SKM-1 treated with dmso at 0.1 percent for 144 hours (cell line): Measurements from ENCODE around the gene MAPK1.
"Not testable (repeated sequence)": the region's sequence is repeated elsewhere in the genome, so short reads cannot be mapped to it uniquely, and the experiment has no call there.

Source experiments
- DNase-seq: peaks from one replicate; lab custom pipeline; 2025; ENCODE audit not compliant: unreplicated experiment; lab: John Stamatoyannopoulos, UW

The MAPK1 gene

DNA sequence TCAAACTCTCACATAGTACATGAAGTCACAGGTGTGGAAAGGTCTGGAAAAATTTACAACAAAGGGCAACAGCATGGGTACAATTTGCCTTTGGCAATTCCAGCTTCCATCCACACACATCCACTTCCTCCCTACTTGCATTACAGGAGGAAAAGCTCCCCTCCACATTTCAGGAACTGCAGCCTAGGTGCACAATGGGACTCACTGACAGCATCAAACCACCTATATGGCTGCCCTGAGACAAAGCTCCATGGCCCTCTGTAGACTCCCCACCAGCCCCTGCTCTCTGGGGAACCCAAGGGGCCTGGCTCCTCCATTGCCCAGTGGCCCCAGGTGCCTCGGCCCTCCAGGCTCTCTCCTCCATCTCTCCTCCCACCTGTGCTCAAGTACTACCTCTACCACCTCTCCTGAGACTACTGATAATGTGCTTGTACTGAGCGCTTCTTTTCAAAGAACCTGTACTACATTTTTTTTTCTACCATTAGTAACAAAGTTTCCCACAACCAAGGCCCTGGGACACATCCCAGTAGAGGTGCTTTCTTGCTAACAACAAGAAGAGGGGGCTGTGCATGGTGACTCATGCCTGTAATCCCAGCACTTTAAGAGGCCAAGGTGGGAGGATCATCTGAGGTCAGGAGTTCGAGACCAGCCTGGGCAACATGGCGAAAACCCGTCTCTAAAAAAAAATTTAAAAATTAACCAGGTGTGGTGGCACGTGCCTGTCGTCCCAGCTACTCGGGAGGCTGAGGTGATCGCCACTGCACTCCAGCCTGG lies 136.7 kb downstream of the MAPK1 start:
- no peak for DNase-seq

DNA sequence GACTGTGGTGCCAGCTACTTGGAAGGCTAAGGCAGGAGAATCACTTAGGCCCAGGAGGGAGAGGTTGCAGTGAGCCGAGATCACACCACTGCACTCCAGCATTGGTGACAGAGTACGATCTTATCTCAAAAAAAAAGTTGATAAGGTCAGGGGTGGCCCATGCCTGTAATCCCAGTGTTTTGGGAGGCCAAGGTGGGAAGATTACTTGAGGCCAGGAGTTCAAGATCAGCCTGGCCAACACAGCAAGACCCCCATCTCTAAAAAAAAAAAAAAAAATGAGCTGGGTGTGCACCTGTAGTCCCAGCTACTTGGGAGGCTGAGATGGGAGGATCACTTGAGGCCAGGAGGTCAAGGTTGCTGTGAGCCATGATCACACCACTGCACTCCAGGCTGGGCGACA lies 138.3 kb downstream of the MAPK1 start:
- DNase-seq, result not testable (repeated sequence)

DNA sequence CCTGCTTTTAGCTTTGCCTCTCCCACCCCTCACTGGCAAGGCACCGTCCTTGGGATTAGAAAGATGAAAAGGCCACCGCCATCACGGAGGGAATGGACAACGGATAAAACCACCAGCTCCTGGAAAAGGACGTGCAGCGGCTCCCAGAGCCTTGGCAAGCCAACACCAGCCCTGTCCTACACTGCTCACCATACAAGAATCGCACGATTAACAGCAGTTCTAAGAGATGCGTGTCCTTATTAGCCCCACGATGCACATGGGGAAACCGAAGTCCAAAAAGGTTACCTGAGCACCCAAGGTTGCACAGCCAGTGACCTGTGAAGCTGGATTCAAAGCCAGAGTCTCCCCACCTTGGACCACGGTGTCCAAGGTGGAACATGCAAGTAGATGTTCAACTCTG lies 139.2 kb downstream of the MAPK1 start:
- no peak for DNase-seq

DNA sequence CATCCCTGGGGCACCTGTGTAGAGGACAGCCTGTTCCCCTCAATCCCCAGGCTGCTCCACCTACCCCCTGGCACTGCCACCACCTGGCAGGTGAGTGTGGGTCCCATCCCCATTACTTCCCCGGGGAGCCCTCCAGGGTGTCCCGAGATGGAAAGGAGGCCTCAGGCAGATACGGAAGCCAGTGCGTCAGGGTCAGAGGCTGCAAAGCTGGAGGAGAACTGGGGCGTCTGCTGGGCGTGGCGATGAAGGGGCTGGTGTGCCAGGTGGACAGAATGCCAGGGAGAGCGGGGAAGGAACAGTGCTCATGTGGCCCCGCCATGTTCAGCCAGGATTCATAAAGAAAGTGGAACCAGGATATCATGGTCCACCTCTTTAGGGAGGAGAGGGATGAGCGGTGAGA lies 139.7 kb downstream of the MAPK1 start:
- DNase-seq, result no peak

DNA sequence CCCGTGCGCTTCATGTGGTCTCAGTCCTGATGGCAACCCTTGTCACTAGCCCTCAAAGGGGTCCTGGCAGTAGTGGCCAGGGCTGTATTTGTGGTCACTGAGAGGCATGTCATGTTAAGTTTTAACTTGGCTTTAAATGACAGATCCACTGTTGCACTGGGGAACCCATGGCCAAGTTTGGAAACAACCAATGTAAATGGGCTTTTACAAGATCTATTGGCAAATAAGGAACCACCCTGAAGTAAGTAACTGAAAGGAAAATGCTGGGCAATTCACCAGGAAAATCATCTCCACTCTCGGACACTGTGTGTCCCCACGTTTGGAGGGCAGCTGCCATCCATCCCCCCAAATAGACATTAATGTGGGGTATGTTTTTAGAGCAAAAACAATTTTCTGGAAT lies 140.3 kb downstream of the MAPK1 start:
- DNase-seq, result no peak

DNA sequence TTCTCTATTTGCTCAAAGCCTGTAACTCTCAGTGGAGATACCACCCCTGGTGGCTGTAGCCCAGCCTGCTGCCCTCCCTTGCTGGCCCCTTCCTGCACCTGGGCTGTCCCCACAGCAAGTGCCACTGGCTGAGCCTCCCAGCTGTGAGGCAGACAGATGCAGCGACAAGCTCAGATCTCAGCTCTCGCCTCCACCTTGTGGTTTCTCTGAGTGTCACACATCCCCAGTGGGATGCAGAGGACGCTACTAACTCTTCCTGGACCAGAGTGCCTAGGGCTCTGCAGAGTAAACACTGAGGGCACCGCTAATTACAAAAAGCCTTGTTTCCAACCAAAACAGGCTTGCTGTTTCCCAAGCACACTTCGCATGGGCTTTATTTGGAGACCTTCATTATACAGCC lies 140.8 kb downstream of the MAPK1 start:
- peak; percentile 10 for DNase-seq

DNA sequence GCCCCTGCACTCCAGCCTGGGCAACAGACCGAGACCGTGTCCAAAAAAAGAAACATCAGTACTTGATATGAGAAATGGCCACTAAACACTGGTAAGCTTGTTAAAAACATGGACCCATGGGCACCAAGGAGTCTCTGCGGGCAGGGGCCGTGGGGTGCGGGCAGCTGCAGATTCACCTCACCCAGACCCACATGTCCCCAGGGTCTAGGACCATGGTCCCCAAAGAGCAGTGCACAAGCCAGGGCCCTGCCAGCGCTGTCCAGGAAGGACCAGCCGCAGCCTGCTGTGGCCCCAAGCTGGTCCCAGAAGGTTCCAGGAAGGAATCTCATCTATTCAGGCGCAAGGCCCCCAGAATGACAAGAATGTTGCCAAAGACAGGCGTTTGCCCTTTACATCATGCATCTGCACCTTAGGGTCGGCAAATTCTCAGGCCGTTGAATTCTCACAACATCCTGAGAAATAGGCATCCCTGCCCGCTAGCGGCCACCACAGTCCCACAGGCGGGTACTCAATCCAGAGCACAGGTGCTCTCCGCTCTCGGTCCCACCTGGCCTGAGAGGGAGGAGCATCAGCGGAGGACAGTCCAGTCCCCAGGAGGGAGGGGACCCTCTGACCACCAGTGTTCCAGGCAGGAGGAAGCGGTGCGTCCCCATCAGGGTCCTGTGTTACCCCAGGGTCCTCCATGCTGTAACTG lies 141.3 kb downstream of the MAPK1 start:
- DNase-seq, result no peak

DNA sequence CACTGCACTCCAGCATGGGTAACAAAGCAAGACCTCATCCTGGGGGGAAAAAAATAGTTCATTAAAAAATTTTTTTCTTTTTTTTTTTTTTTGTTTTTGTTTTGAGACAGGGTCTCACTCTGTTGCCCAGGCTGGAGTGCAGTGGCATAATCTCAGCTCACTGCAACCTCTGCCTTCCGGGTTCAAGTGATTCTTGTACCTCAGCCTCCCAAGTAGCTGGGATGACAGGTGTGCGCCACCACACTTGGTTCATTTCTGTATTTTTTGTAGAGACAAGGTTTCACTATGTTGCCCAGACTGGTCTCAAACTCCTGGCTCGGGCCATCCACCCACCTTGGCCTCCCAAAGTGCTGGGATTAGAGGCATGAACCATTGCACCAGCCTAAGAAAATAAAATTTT lies 142.9 kb downstream of the MAPK1 start:
- DNase-seq, result not testable (repeated sequence)

DNA sequence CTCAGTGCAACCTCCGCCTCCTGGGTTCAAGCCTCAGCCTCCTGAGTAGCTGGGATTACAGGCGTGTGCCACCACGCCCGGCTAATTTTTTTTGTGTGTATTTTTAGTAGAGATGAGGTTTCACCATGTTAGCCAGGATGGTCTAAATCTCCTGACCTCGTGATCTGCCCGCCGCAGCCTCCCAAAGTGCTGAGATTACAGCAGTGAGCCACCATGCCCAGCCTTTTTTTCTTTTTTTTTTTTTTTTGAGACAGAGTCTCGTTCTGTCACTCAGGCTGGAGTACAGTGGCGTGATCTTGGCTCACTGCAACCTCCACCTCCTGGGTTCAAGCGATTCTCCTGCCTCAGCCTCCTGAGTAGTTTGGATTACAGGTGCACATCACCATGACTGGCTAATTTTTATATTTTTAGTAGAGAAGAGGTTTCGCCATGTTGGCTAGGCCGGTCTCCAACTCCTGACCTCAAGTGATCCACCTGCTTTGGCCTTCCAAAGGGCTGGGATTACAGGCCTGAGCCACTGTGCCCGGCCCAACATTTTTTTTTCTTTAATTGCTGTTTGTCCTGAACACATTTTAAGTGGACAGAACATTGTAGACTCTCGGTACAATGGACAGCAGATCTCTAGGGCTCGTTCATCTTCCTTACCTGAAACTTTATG lies 146.1 kb downstream of the MAPK1 start:
- DNase-seq, result not testable (repeated sequence)

DNA sequence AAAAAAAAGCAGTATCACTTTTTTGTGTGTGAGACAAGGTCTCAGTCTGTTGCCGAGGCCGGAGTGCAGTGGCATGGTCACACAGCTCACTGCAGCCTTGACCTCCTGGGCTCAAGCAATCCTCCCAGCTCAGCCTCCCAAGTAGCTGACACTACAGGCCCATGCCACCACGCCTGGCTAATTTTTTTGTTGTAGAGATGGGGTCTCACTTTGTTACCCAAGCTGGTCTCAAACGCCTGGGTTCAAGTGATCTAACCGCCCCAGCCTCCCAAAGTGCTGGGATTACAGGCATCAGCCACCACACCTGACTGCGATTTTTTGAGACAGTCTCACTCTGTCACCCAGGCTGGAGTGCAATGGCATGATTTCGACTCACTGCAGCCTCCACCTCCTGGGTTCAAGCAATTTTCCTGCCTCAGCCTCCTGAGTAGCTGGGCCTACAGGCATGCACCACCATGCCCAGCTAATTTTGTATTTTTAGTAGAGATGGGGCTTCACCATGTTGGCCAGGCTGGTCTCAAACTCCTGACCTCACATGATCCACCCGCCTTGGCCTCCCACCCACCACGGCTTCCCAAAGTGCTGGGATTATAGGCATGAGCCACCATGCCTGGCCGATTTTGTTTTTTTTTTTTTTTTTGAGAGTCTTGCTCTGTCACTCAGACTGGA lies 147.1 kb downstream of the MAPK1 start:
- not testable (repeated sequence) for DNase-seq

DNA sequence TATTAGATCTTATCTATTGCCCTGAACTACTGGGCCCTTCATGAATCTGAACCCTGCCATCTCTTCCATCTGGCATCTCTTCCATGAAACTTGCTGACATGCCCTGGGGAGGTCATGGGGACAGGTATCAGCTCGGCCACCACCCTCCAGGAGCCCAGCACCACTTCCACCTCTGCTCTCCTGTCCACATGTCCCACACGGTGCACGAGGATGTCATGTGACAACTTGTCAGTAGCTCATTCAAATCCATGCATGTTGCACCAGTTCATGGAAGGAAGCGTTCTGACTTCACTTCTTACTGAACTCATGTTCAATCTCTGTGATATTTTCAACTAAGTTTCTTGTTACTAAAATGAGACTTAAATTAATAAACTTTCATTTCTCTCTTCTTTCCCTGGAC lies 148.4 kb downstream of the MAPK1 start:
- no peak for DNase-seq

DNA sequence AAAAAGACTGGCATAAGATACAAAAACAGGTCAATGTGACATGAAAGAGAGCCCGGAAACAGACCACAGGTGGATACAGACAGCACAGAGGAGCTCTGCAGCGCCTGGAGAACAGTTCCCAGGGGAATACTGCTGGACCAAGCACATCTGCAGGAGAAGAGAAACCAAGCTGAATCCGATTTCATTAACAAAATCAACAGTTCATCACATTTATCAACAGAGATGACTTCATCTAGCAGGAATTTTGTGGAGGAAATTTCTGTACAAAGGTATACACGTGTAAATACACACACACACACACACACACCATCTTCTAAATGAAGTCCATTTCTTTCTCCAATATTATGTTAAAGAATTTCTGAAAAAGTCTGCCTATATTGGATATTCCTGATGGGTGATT lies 148.9 kb downstream of the MAPK1 start:
- no peak for DNase-seq

DNA sequence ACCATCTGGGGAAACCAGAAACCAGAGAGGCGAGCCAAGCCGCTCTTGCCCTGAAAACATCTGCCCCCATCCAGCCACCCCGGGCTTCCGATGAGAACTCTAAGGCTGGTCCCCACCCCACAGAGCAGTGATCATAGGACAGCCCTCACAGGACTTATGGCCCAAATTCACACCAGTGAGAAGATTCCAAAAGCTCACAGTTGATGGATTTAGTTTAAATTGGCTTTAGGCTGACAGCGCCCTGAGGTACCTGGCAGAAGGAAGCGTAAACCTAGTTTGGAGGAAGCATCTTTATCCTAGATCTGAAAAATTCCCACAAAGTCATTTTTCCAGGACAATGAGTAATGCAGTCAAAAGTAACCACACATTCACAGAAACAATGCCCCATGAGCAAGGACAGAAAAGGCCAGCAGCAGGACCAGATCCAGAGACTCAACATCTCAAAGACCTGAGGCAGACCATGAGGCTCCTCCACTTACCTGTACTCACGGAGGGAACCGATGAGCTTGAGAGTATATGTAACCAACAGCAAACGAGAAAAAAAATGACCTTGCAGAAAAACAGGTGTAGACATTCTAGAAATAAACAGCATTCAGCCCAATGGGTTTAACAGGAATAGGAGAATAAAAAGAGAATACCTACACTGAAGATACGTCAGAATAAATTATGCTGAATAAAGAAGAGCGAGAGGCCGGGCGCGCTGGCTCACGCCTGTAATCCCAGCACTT lies 150.9 kb downstream of the MAPK1 start:
- DNase-seq, result not testable (repeated sequence)

DNA sequence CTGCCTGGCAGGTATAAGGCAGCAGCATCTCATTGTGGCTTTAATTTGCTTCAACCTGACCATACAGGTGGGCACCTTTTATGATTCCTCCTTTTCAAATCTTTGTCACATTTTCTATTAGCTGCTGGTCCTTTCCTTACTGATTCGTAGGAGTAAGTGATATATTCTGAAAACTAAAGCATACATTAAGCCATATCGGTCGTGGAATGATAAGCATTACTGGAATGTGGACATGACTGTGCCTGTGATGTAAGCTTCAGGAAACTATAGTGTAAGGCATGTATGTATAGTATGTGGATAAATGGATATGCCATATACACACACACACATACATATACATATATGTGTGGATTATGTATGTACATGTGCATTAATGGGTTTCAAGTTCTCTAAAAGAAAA lies 152.7 kb downstream of the MAPK1 start:
- no peak for DNase-seq

DNA sequence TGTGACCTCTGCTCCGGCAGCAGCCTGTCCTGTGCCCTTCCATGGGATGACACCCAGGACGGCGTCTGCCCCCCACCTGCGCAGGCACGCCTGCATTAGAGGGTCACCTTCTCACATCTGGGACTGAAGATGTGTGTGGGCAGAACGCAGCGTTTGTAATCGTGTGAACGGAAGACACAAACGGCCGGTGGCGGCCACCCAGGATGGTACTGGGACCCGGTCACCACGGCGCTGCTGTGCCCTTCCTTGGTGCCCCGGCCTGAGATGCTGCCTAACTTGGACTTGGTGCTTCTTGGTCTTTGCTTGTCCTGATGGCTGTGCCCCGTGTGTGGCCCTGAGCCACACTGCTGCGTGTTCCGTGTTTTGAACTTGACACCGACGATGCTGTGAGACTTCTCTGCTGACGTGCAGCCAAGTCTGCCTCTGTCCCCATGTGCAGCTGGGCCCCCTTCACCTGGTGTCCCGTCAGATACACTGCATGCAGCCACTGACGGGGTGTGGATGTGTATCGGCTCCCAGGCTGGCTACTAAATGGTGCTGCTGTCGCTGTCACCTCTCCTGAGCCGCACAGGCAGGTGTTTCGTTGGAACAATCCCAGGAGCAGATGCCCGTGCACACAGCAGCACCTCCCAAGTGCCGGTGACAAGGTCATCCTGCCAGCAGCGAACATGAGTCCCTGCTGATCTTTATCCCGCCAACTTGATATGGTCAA lies 153.2 kb downstream of the MAPK1 start:
- DNase-seq, result no peak

DNA sequence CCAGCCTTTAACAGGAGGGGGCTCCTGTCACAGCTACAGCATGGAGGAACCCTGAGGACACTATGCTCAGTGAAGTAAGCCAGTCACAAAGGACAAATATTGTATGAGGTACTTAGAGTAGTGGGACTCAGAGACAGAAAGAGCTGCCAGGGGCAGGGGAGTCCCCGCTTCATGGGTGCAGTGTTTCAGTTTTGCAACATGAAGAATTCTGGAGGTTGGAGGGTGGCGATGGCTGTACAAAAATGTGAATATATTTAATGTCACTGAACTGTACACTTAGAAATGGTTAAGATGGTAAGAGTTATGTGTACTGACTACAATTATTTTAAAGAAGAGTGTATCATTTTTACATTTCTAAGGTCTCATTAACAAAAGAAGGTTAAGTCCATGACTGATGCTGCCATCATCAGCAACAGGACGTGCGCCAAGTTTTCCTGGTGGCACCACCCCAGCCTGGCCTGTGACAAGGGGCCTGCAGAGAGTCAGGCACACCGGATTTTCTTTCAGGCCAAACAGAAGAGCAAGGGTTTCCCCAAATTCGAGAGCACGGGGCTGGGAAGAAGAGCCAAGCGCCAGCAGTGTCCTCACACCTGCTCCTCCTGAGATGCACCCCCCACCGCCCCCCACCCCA lies 153.9 kb downstream of the MAPK1 start:
- DNase-seq, result no peak

DNA sequence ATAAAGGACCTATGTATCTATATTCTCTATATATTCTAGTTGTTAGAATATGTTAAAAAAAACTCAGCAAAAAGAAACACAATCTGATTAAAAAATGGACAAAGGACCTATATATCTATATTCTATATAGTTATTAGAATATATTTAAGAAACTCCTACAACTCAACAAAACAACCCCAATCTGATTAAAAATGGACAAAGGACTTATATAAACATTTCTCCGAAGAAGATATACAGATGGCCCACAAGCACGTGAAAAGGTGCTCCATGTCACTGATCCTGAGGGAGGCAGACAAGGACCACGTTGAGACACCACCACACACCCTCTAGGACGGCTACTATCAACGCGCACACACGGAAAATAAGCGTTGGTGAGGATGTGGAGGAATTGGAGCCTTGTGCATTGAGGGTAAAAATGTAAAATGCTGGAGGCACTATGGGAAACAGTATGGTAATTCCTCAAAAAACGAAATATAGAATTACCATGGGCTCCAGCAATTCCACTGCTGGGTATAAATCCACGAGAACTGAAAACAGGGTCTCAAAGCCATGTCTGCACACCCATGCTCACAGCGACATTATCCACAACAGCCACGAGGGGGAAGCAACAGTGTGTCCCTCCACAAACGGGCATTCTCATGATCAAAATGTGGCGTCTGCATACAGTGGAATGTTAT lies 154.6 kb downstream of the MAPK1 start:
- DNase-seq, result peak; percentile 63

DNA sequence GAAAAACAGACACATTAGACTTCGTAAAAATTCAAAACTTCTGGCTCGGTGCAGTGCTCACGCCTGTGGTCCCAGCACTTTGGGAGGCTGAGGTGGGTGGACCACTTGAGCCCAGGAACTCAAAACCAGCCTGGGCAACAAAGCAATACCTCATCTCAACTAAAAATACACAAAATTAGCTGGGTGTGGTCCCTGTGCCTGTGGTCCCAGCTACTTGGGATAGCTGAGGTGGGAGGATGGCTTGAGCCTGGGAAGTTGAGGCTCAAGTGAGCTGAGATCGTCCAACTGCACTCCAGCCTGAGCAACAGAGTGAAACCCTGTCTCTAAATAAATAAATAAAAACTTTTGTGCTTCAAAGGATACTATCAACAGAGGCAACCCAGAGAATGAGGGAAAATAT lies 155.6 kb downstream of the MAPK1 start:
- DNase-seq, result no peak

DNA sequence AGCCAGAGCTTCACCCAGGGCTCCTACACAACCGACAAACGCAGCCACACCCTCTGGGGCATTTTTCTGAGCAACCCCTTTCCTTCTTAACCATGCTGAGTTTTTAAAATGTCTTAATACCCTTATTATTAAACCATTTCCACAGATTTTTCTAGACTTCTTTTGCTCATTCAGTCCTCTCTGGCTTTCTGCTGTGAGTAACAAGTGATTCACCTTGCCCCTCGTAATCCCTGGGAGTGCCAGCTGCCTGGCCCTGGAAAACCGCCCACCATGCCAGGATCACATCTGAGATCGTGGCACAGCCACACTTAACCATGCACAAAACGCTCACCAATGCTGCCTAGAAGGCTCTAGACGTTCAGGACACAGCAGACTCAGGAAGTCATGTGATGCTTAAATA lies 157.3 kb downstream of the MAPK1 start:
- no peak for DNase-seq
